GM18505 (cell line): ENCODE results near the gene LRRC8B.

Experiments used
- ATAC-seq: cut with Tn5 transposase; IDR thresholded peaks from one replicate; pipeline ENCODE4 v1.9.1; 2021; ENCODE audit not compliant: unreplicated experiment
- POLR2A ChIP-seq: IDR thresholded peaks from 4 replicates; pipeline ENCODE4 v1.6.1; 2011; ENCODE audit warnings: borderline replicate concordance; ENCODE audit not compliant: insufficient read depth, insufficient read length; ENCODE audit errors: extremely low read depth

LRRC8B gene

DNA sequence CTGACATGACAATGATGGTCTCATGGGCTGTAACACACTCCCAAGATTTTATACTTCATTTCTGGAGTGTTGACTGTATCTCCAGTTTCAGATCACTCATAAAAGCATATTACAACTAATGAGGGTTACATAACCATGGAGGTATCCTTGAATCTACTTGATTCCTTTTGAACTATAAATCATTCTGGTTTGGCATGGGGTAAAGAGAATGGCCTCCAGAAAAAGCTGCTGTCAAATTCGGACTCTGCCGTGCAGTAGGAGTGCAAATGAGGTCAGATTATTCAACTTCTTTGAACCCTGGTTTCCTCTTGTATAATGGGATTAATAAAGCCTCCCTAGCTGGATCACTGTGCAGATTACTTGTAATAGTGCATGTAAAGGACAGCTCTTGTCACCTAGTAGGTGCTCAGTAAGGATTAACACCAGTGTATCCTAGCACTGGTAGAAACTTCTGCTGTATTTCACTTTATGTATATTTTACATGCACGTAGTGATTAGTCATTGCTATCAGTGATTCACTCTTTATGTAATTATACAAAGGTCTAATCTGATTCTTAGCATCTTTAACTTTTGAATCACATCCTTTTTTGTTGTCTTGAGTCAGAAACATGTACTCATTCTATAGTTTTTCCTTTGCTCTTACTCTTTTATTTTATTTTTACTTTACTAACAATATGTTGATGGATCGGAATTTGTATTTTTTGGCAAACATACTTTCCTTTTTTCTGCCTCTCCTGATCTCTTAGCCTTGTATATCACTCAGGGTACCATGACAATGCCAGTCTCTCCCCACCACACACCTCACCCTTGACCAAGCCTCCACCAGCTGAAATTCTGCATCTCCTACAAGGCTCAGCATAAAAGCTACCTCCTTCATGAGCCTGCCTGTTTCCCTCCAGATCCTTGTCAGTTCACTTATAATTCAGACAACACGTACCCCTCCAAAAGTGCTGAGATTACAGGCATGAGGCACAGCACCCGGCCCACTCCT lies 111.5 kb downstream of the LRRC8B start:
- no peak for ATAC-seq
- no peak for TF ChIP-seq POLR2A

DNA sequence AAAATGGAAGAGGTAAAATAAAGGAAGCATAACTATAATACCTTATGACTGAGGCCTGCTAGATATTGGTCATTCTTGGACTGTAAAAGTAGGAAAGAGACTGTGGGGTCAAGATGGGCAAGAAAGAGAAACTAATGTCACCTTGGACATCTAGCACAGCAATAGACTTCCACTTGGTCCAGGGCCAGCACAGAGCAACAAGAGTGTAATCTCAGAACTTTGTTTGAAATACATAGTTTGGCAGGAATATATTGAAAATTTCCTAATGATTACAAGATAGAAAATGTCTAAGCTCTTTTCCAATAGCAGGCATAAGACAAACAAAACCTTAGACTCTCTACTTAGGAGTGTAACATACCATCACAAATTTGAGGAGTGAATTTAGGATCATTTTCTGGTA lies 112.9 kb downstream of the LRRC8B start:
- TF ChIP-seq POLR2A = no peak
- ATAC-seq = no peak

GRCh38 chr1:89640440-89640839 lies 115.8 kb downstream of the LRRC8B start:
- no peak for ATAC-seq
- no peak for TF ChIP-seq POLR2A

GRCh38 chr1:89641781-89642180 lies 117.2 kb downstream of the LRRC8B start:
- no peak for ATAC-seq
- TF ChIP-seq POLR2A = no peak

- TF ChIP-seq POLR2A = no peak
- no peak for ATAC-seq
Measured at GRCh38 chr1:89643577-89643976, 118.9 kb downstream of the LRRC8B start.

DNA sequence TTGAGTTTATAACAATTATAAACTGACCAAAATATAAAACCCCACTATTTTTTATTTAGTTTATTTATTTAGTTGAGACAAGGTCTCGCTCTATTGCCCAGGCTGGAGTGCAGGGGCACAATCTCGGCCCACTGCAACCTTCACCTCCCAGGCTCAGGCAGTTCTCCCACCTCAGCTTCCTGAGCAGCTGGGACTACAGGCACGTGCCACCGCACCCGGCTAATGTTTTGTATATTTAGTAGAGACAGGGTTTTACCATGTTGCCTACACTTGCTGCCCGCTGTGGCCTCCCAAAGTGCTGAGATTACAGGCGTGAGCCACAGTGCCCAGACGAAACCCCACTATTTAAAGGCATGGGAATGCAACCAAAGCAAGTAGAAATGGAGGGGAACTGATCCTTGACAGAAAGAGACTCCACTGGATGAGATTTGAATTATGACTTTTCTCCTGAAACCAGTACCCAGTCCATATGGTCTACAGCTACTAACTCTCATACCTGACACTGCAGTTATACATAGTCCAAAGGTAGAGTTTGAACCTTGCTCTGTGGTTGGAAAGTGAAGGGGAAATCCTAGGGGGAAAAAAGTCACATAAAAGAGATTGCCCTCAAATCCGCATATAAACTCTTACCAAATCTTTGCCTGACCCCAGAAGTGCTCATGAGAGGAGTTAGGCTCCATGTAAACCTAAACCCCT lies 119.6 kb downstream of the LRRC8B start:
- ATAC-seq = no peak
- TF ChIP-seq POLR2A = no peak

DNA sequence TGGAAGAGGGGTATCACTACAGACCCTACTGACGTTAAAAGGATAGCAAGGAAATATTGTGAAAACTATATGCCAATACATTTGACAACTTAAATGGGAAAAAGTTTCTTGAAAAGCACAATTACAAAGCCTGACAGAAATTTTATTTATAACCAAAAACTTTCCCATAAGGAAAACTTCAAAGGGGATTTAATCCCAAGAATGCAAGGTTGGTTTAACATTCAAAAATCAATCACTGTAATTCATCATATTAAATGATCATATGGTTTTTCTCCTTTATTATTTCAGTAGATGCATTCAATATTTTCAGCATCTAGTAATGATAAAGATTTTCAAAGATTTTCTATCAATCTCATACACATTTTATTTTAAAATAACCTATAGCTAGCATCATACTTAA lies 121.6 kb downstream of the LRRC8B start:
- no peak for ATAC-seq
- no peak for TF ChIP-seq POLR2A
